Measurements from ENCODE around the gene PSRC1.

DNA sequence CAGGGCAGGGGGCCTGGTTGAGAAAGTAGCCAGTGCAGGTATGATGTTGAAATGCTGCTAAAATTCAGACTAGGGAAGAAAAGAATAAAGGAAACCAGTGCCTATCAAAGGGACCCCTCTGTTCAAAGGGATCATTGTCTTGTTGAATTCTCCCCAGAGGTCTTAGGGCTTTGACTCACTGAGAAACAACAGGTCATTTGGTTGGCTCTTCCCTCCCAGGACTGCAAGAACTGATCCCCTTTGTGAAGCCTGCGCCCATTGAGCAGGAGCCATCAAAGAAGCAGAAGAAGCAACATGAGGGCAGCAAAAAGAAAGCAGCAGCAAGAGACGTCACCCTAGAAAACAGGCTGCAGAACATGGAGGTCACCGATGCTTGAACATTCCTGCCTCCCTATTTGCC lies 45.4 kb downstream of the PSRC1 start:
- TF ChIP-seq NFRKB (IDR thresholded peaks at IDR 0.05) = no peak
- no peak for TF ChIP-seq ELF4 (IDR thresholded peaks at IDR 0.05)
- TF ChIP-seq ARNT (IDR thresholded peaks at IDR 0.05) = no peak
- no peak for TF ChIP-seq FOXM1 (IDR thresholded peaks at IDR 0.05; ENCODE audit: borderline replicate concordance)

Data from HEK293T (cell line).